CD4-positive, alpha-beta memory T cell (primary cell): ENCODE results near the gene RAMP1. TPM values are rescaled to one million over a fixed set of nuclear protein-coding genes. Genes with fewer than 3 reads are reported as not detected.
A peak's percentile ranks its signal among the peaks of the same experiment; 100 is the strongest.

Source experiments
- CTCF ChIA-PET: fragments of 350-600 bp; sonication (Branson Sonifier 250); formaldehyde crosslinking; loops from one replicate; lab custom pipeline; 2021; ENCODE audit warnings: inconsistent platforms; ENCODE audit not compliant: partially characterized antibody; lab: Charles Lee
- POLR2A ChIA-PET: fragments of 350-600 bp; sonication (Branson Sonifier 250); formaldehyde crosslinking; loops from one replicate; lab custom pipeline; 2021; ENCODE audit not compliant: partially characterized antibody; lab: Charles Lee
- DNase-seq, 5 donors: peaks; one replicate each; pipeline versions ENCODE4 v3.0.0 to v3.0.0-alpha.2; 2020 to 2022; ENCODE audit warnings: mixed read lengths in 1 of 5
- H3K27ac ChIP-seq: one replicate; pipeline ENCODE4 v1.7.0; 2013; ENCODE audit warnings: low read depth, low read length
- H3K27me3 ChIP-seq: 2 replicates; pipeline ENCODE4 v1.7.0; 2013; ENCODE audit warnings: mild to moderate bottlenecking, low read length, moderate library complexity; ENCODE audit not compliant: insufficient read depth
- H3K36me3 ChIP-seq: 2 replicates; pipeline ENCODE4 v1.7.0; 2013; ENCODE audit warnings: mild to moderate bottlenecking, low read length, moderate library complexity; ENCODE audit not compliant: insufficient read depth
- H3K4me1 ChIP-seq: 2 replicates; pipeline ENCODE4 v1.7.0; 2013; ENCODE audit warnings: mild to moderate bottlenecking, low read length, moderate library complexity; ENCODE audit not compliant: insufficient read depth
- H3K4me3 ChIP-seq, 2 donors: one replicate each; pipeline ENCODE4 v1.7.0; 2013; ENCODE audit warnings: low read length in 2 of 2, mild to moderate bottlenecking in 1 of 2
- H3K9me3 ChIP-seq, 2 donors: one replicate each; pipeline ENCODE4 v1.7.0; 2013; ENCODE audit warnings: low read length in 2 of 2, control low read depth in 1 of 2; ENCODE audit not compliant: control insufficient read depth in 1 of 2
- H3K27ac Mint-ChIP-seq, 7 donors: one replicate each; pipeline ENCODE4 v1.8.0; 2020 to 2021; ENCODE audit warnings: mixed read lengths in 7 of 7, mild to moderate bottlenecking in 6 of 7, inconsistent platforms in 3 of 7, moderate library complexity in 3 of 7
- H3K27me3 Mint-ChIP-seq, 2 donors: one replicate each; pipeline ENCODE4 v1.8.0; 2020 to 2021; ENCODE audit warnings: mixed read lengths in 2 of 2
- H3K36me3 Mint-ChIP-seq, 2 donors: one replicate each; pipeline ENCODE4 v1.8.0; 2020 to 2021; ENCODE audit warnings: mixed read lengths in 2 of 2, inconsistent platforms in 1 of 2, mild to moderate bottlenecking in 1 of 2
- H3K4me1 Mint-ChIP-seq, 4 donors: one replicate each; pipeline ENCODE4 v1.8.0; 2020 to 2021; ENCODE audit warnings: mixed read lengths in 4 of 4, mild to moderate bottlenecking in 1 of 4
- H3K4me3 Mint-ChIP-seq, 8 donors: one replicate each; pipeline ENCODE4 v1.8.0; 2020 to 2021; ENCODE audit warnings: mixed read lengths in 8 of 8, mild to moderate bottlenecking in 7 of 8, moderate library complexity in 6 of 8, inconsistent platforms in 3 of 8
- H3K9me3 Mint-ChIP-seq, 8 donors: one replicate each; pipeline ENCODE4 v1.8.0; 2020 to 2021; ENCODE audit warnings: mixed read lengths in 8 of 8, mild to moderate bottlenecking in 5 of 8, inconsistent platforms in 3 of 8, moderate library complexity in 1 of 8
- intact Hi-C: fragments of 100-400 bp; cut with micrococcal nuclease; formaldehyde crosslinking; loops from one replicate; pipeline ENCODE4 v1.15.1; 2023
- polyA plus RNA-seq, 2 donors: library from polyadenylated mRNA; unstranded; fragments of 300-500 nt; fragmentation: Illumina TruSeq; gene quantifications; one replicate each; pipeline ENCODE4 v1.2.3, GENCODE V29; 2021
- total RNA-seq, 2 experiments: library from RNA; stranded (reverse); gene quantifications; one replicate each; pipeline ENCODE4 v1.2.3, GENCODE V29; 2021

The RAMP1 gene
- total and polyA plus RNA-seq, 4 experiments from 2014 or later = 1.3 to 10.8 TPM; not detected in 2

DNA sequence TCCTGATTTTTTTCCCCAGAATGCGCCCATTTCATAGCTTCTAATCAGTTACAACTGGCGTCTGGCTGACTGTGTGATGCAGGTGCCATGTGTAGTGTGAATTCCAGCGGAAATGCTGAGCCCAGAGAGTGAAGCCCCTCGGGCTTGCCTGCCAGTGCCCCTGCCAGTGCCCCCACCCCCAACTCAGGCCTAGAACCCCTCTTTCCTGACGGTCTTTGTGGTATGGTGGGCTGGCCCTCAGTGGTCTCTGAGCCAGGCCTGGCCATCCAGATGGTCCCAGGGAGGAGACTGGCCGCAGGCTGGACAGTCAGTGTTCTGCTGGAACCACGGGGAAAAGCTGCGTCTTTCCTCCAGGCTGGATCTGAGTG, 3.1 kb downstream of the RAMP1 start:
- peaks cover 7% of the 10 kb centered on the region for H3K27me3 ChIP-seq
- ChIA-PET CTCF (interaction anchor here (1.6 kb wide), 1 partner anchor 401 kb away, joined by 4 read pairs; no protein-coding TSS in a partner anchor), POLR2A (no interaction called here)
- intact Hi-C loops = no loop called here
- no peaks in the 10 kb centered on the region for H3K36me3 ChIP-seq
- Mint-ChIP-seq H3K4me1 (peaks cover 5 to 15% (median 6%) of the 10 kb centered on the region in 4 donors), H3K27ac (peak overlapping the region in 1 of 7 donors; percentile 30), H3K27me3 (peaks cover 20% of the 10 kb centered on the region in 2 donors), H3K9me3 (no peaks in the 10 kb centered on the region), H3K4me3 (no peak overlapping the region), H3K36me3 (no peaks in the 10 kb centered on the region)
- H3K27ac ChIP-seq = no peak overlapping the region
- no peaks in the 10 kb centered on the region for H3K9me3 ChIP-seq
- no peak for DNase-seq
- no peak overlapping the region for H3K4me3 ChIP-seq
- H3K4me1 ChIP-seq = peaks cover 14% of the 10 kb centered on the region

DNA sequence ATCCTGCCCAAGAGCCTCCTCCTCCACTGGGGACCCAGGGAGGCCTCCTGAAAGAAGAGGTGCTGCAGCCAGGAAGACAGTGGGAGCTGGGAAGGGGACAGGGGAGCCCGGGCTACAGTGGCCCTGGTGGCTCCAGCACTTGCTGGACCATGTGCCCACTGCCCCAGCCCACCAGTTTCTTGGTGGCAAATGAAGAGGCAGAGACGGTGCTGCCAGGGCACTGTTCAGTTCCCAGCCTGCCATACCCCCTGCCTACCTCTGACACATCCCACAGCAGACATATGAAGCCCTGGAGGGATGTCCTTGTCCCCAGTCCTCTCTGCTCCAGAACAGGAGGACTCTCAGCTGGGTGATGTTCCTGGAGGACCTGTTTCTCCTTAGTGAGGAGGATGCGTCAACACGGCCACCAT, 3.7 kb downstream of the RAMP1 start:
- Mint-ChIP-seq H3K9me3 (no peaks in the 10 kb centered on the region), H3K27me3 (peaks cover 18 to 20% of the 10 kb centered on the region in 2 donors), H3K4me3 (no peak overlapping the region), H3K36me3 (no peaks in the 10 kb centered on the region), H3K4me1 (peaks cover 5 to 15% (median 6%) of the 10 kb centered on the region in 4 donors), H3K27ac (no peak overlapping the region)
- H3K27ac ChIP-seq = no peak overlapping the region
- intact Hi-C loops = no loop called here
- ChIA-PET POLR2A (no interaction called here), CTCF (no interaction called here)
- no peak overlapping the region for H3K4me3 ChIP-seq
- H3K36me3 ChIP-seq = no peaks in the 10 kb centered on the region
- peaks cover 14% of the 10 kb centered on the region for H3K4me1 ChIP-seq
- peaks cover 7% of the 10 kb centered on the region for H3K27me3 ChIP-seq
- DNase-seq = no peak
- H3K9me3 ChIP-seq = no peaks in the 10 kb centered on the region

DNA sequence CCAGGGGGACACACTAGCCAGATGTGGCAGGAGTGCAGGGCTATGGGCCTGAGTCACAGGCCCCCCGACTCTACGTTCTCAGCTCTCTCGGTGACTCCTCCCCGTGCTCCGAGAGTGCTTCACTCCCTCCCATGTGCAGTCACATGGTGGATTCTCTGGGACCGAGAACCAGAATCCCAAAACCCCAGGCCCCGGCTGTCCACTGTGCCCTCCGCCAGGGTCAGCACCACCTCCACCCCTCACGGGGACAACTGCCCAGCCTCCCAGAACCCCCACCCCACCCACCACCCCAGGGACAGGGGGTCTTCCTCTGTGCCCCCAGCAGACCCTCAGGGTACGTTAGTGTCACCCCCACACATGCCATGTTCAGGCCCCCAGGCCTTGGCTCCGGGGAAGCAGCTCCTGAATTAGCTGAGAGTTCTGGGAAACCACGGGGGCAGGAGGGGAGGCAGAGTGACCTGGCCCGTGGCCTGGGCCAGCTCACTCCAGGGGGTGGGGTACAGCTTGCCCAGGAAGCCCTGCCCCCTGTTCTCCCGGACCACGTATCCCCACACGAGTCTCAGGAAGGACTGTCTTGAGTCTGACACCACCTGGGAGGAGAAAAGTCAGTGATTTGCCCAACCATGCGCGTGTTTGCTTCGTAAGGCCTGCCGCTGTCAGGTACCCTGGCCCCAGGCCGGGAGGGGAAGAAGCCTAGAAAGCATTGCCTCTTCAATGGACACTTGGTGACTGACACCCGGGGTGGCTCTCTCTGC, 4.4 kb downstream of the RAMP1 start:
- DNase-seq = no peak
- Mint-ChIP-seq H3K27ac (no peak overlapping the region), H3K9me3 (no peaks in the 10 kb centered on the region), H3K27me3 (peaks cover 13 to 14% of the 10 kb centered on the region in 2 donors), H3K4me3 (no peak overlapping the region), H3K4me1 (peaks cover 3 to 15% (median 7%) of the 10 kb centered on the region in 4 donors), H3K36me3 (no peaks in the 10 kb centered on the region)
- POLR2A ChIA-PET = no interaction called here
- Histone ChIP-seq H3K27ac (no peak overlapping the region), H3K36me3 (no peaks in the 10 kb centered on the region), H3K4me3 (no peak overlapping the region), H3K4me1 (peaks cover 8% of the 10 kb centered on the region), H3K27me3 (peaks cover 1% of the 10 kb centered on the region), H3K9me3 (no peaks in the 10 kb centered on the region)
- CTCF ChIA-PET = no interaction called here
- intact Hi-C loops = no loop called here

DNA sequence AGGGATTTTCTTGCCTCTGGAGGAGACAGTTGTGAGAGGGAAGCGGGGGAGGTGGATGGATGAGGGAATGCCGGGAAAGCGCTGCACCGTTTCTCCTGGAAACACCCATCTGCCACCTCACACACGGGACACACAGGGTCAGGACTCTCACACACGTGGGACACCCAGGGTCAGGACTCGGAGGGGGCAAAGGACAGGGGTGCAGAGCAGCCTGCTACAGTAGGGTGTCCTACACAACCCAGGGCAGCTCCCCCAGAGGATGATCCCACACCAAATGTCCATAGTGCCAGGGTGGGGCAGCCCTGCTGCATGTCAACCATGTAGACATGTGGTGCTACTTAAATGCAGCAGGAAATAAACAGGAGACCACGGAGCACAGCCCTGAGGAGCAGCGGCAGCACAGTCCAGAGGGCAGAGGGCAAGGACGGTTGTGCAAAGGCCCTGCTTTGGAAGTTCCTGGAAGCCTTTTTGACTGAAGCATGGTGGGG, 5.1 kb downstream of the RAMP1 start:
- H3K27me3 ChIP-seq = no peaks in the 10 kb centered on the region
- Mint-ChIP-seq H3K27me3 (peaks cover 12 to 15% of the 10 kb centered on the region in 2 donors), H3K9me3 (no peaks in the 10 kb centered on the region), H3K4me3 (no peak overlapping the region), H3K4me1 (peaks cover 8 to 19% (median 11%) of the 10 kb centered on the region in 4 donors), H3K36me3 (no peaks in the 10 kb centered on the region), H3K27ac (no peak overlapping the region)
- no peaks in the 10 kb centered on the region for H3K36me3 ChIP-seq
- H3K4me1 ChIP-seq = peaks cover 6% of the 10 kb centered on the region
- H3K27ac ChIP-seq = no peak overlapping the region
- CTCF ChIA-PET = no interaction called here
- POLR2A ChIA-PET = no interaction called here
- H3K9me3 ChIP-seq = no peaks in the 10 kb centered on the region
- intact Hi-C loops = no loop called here
- DNase-seq = no peak
- no peak overlapping the region for H3K4me3 ChIP-seq

DNA sequence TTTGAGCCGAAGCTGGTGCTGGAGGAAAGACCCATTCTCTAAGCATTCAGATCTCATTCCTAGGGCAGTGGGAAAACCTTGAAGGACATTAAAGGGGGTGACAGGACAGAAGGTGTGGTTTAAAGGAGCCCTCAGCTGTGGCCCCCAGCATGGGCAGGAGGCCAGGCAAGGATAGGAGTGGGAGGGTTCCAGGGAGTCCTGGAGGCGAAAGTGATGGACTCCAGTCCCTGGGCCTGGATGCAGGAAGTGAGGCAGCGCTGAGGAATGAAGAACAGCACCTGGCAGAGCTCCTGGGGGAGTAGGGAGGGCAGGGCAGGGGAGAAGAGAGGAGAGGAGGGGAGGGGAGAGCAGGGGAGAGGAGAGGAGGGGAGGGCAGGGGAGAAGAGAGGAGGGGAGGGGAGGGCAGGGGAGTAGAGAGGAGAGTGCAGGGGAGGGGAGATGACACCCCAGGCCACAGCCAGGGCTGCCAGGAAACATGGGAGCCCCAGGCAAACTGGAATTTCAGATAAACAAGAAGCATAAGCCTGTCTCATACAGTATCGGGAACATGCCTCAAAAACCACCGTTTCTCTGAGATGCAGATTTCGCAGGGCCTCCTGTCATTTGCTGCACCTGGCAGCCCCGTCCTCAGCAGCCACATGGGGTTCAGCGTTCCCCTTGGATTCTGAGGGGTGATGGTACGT, 5.7 kb downstream of the RAMP1 start:
- POLR2A ChIA-PET = no interaction called here
- Histone ChIP-seq H3K27me3 (no peaks in the 10 kb centered on the region), H3K27ac (no peak overlapping the region), H3K9me3 (no peaks in the 10 kb centered on the region), H3K36me3 (no peaks in the 10 kb centered on the region), H3K4me3 (no peak overlapping the region), H3K4me1 (peaks cover 5% of the 10 kb centered on the region)
- H3K27ac Mint-ChIP-seq = peak overlapping the region in 1 of 7 donors; percentile 36
- no peak overlapping the region for H3K4me3 Mint-ChIP-seq
- peaks cover 8 to 19% (median 12%) of the 10 kb centered on the region in 4 donors for H3K4me1 Mint-ChIP-seq
- CTCF ChIA-PET = no interaction called here
- no peak for DNase-seq
- H3K36me3 Mint-ChIP-seq = no peaks in the 10 kb centered on the region
- H3K27me3 Mint-ChIP-seq = peaks cover 14 to 15% of the 10 kb centered on the region in 2 donors
- no peaks in the 10 kb centered on the region for H3K9me3 Mint-ChIP-seq
- intact Hi-C loops = no loop called here

DNA sequence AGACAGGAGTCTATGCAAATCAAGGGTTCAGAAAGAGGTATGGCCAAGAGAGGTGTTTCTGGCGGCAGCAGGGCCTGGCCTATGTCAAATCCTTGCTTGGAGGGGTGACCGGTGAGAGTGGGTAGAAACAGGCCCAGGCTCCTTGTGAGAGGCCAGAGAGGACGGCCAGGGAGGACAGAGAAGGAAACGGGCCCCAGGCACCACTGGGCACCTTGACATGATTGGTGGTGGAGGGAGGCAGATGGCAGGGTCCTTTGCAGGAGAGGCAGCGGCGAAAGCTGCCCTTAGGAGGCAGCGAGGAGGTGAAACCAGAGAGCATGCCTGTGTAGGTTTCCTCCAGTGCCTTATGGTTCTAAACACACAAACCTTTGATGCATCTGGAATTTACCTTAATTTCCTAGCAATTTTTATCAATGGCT, 6.2 kb downstream of the RAMP1 start:
- intact Hi-C loops = no loop called here
- no peaks in the 10 kb centered on the region for H3K36me3 ChIP-seq
- H3K9me3 Mint-ChIP-seq = no peaks in the 10 kb centered on the region
- peaks cover 7 to 14% (median 11%) of the 10 kb centered on the region in 4 donors for H3K4me1 Mint-ChIP-seq
- POLR2A ChIA-PET = no interaction called here
- CTCF ChIA-PET = no interaction called here
- no peaks in the 10 kb centered on the region for H3K9me3 ChIP-seq
- no peaks in the 10 kb centered on the region for H3K27me3 ChIP-seq
- no peaks in the 10 kb centered on the region for H3K4me1 ChIP-seq
- H3K4me3 ChIP-seq = no peak overlapping the region
- no peak overlapping the region for H3K4me3 Mint-ChIP-seq
- no peaks in the 10 kb centered on the region for H3K36me3 Mint-ChIP-seq
- H3K27ac ChIP-seq = no peak overlapping the region
- no peak for DNase-seq
- peaks cover 14 to 16% of the 10 kb centered on the region in 2 donors for H3K27me3 Mint-ChIP-seq
- H3K27ac Mint-ChIP-seq = peak overlapping the region in 1 of 7 donors; percentile 22

DNA sequence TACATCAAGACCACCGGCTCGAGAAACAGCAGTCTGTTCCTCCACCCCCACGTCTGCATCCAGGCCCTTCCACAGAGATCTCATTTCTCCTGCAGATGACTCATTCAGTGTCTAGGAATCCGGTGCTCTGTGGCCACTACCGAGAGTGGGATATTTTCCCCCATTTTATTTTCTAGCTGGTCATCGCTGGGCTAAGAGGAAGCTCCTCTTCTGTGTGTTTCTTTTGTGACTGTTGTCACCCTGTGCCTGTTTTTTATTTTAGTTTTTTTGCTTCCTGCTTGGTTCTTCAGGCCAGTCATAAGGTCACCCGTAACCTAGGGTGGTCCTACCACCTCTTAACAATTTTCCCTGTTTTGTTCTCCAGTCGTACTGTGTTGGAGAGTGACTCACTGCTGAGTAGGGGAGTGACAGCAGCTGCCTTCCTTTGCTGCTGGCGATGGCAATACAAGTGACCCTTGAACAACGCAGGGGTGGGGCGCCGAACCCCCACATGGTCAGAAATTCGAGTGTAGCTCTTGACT, 6.7 kb downstream of the RAMP1 start:
- ChIA-PET CTCF (no interaction called here), POLR2A (no interaction called here)
- DNase-seq = no peak
- intact Hi-C loops = no loop called here
- no peaks in the 10 kb centered on the region for H3K36me3 Mint-ChIP-seq
- H3K27ac ChIP-seq = no peak overlapping the region
- H3K4me1 Mint-ChIP-seq = peaks cover 7 to 14% (median 11%) of the 10 kb centered on the region in 4 donors
- H3K4me1 ChIP-seq = no peaks in the 10 kb centered on the region
- no peaks in the 10 kb centered on the region for H3K9me3 Mint-ChIP-seq
- H3K9me3 ChIP-seq = no peaks in the 10 kb centered on the region
- no peak overlapping the region for H3K4me3 Mint-ChIP-seq
- no peaks in the 10 kb centered on the region for H3K27me3 ChIP-seq
- H3K36me3 ChIP-seq = no peaks in the 10 kb centered on the region
- peak overlapping the region in 1 of 7 donors; percentile 16 for H3K27ac Mint-ChIP-seq
- H3K27me3 Mint-ChIP-seq = peaks cover 15 to 18% of the 10 kb centered on the region in 2 donors
- no peak overlapping the region for H3K4me3 ChIP-seq
